ENCODE results near the gene PTGES3L.
"Not testable (repeated sequence)": the region's sequence is repeated elsewhere in the genome, so short reads cannot be mapped to it uniquely, and the experiment has no call there.

PTGES3L gene

GRCh38 chr17:42919522-42920077 is 60.3 kb downstream of the PTGES3L start:
- not testable (repeated sequence) for DNase-seq (ENCODE audit: low read depth in 2 of 2)

DNA sequence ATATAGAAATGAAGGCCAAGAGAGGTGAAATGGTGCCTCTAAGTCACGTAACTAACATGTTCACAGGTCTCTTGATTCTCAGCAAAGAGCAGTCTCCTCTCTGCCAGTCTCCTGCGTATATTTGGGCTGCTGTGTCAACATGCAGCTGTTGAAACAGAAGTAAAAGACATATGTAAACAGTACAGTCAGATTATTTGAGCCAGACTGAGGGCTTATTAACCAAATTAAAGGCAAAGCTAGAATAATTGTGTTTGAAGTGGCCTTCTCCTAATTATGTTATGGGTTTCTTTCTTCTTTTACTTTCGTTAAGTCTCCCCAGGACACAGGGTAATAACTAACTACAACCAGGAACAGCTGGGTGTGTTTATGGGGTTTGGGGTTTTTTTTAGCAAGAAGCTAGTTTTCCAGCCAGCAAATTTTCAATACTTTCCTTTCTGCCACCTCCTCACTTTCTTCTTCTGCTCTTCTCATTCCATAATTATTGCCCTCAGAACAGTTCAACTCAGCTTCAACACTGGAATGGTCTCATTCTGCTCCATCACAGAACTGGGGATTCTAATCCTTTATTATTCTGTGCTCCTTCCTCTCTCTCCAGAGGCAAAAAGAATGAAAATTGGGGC is 60.9 kb downstream of the PTGES3L start:
- DNase-seq (ENCODE audit: low read depth in 2 of 2) = no peak
